Endothelial cell of umbilical vein (primary cell): ENCODE measurements around the gene COL20A1.

Experiments used
- EZH2 ChIP-seq: IDR thresholded peaks from 2 replicates; pipeline ENCODE4 v1.6.1; 2012; ENCODE audit warnings: borderline replicate concordance, low read depth, mild to moderate bottlenecking, moderate library complexity, low read length, inconsistent platforms; ENCODE audit not compliant: severe bottlenecking
- FOS ChIP-seq: IDR thresholded peaks from 2 replicates; pipeline ENCODE4 v1.6.1; 2011; ENCODE audit warnings: mild to moderate bottlenecking, low read length, moderate library complexity, borderline replicate concordance; ENCODE audit not compliant: insufficient read depth
- POLR2A ChIP-seq: IDR thresholded peaks from 2 replicates; pipeline ENCODE4 v1.6.1; 2012; ENCODE audit warnings: low read depth, mild to moderate bottlenecking, control low read depth, low read length
- POLR2AphosphoS5 ChIP-seq: IDR thresholded peaks from 2 replicates; pipeline ENCODE4 v1.6.1; 2012; ENCODE audit warnings: low read depth, mild to moderate bottlenecking, control low read depth, low read length, moderate library complexity; ENCODE audit not compliant: insufficient read depth
- TF ChIP-seq, protein P1 (sequence below), 2 donors: IDR thresholded peaks; 1 replicate in 1 of 2; 2 replicates in 1 of 2; pipeline ENCODE4 v1.5.1; 2011; ENCODE audit warnings: low read length in 2 of 2, mild to moderate bottlenecking in 2 of 2, moderate library complexity in 2 of 2, control low read depth in 1 of 2, inconsistent platforms in 1 of 2, low read depth in 1 of 2; ENCODE audit not compliant: insufficient read depth in 1 of 2; ENCODE audit errors: extremely low read depth in 1 of 2

DNA sequence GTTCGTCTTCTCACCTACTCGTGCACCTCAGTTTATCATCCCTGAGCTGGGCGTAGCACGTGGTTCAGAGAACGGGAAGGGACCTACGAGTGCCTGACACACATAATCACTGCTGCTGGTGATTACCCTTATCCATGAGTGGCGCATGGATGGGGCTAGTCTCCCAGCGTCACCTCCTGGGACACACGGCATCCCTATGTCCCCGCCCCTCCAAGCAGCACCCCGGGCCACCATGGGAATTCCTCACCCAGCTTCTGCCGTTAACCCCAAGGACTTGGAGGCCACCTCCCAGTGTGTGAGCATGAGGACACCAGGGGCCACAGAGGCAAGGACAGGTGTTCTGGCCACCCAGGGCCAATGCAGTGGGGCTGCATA lies 58.3 kb downstream of the COL20A1 start:
- TF ChIP-seq, protein P1, sequence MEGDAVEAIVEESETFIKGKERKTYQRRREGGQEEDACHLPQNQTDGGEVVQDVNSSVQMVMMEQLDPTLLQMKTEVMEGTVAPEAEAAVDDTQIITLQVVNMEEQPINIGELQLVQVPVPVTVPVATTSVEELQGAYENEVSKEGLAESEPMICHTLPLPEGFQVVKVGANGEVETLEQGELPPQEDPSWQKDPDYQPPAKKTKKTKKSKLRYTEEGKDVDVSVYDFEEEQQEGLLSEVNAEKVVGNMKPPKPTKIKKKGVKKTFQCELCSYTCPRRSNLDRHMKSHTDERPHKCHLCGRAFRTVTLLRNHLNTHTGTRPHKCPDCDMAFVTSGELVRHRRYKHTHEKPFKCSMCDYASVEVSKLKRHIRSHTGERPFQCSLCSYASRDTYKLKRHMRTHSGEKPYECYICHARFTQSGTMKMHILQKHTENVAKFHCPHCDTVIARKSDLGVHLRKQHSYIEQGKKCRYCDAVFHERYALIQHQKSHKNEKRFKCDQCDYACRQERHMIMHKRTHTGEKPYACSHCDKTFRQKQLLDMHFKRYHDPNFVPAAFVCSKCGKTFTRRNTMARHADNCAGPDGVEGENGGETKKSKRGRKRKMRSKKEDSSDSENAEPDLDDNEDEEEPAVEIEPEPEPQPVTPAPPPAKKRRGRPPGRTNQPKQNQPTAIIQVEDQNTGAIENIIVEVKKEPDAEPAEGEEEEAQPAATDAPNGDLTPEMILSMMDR (IDR thresholded peaks at IDR 0.05; ENCODE audit: extremely low read depth in 1 of 2, insufficient read depth in 1 of 2, low read depth in 1 of 2, low read length in 2 of 2), result no peak
- TF ChIP-seq POLR2A, result no peak
- TF ChIP-seq EZH2, result no peak
- TF ChIP-seq POLR2AphosphoS5, result no peak
- no peak for TF ChIP-seq FOS
